CD14-positive monocyte (primary cell): ENCODE measurements around the gene OSGEP. TPM values are rescaled to one million over a fixed set of nuclear protein-coding genes. Genes with fewer than 3 reads are reported as not detected.

Experiments used
- DNase-seq, 3 donors: peaks; one replicate each; pipeline ENCODE4 v3.0.0-alpha.2; 2011 to 2022
- H2AFZ ChIP-seq: 2 replicates; pipeline ENCODE4 v1.6.0; 2012; ENCODE audit warnings: mild to moderate bottlenecking, low read depth, low read length, inconsistent platforms; ENCODE audit not compliant: insufficient read depth, poor library complexity, severe bottlenecking
- H3K27ac ChIP-seq, 2 donors: 1 replicate in 1 of 2; 2 replicates in 1 of 2; pipeline ENCODE4 v1.5.1; 2012 to 2013; ENCODE audit warnings: low read length in 2 of 2, control low read depth in 1 of 2, inconsistent platforms in 1 of 2, low read depth in 1 of 2, mild to moderate bottlenecking in 1 of 2
- H3K27me3 ChIP-seq, 2 donors: one replicate each; pipeline versions ENCODE4 v1.6.0 to v1.6.1; 2011 to 2013; ENCODE audit warnings: low read length in 2 of 2; ENCODE audit not compliant: control insufficient read depth in 2 of 2, insufficient read depth in 2 of 2
- H3K36me3 ChIP-seq, 2 donors: replicated peaks in 1 of 2; 1 replicate in 1 of 2; 2 replicates in 1 of 2; pipeline versions ENCODE4 v1.5.1 to v1.6.1; 2012 to 2013; ENCODE audit warnings: low read length in 2 of 2, control low read depth in 1 of 2, inconsistent platforms in 1 of 2, mild to moderate bottlenecking in 1 of 2; ENCODE audit not compliant: insufficient read depth in 2 of 2, control insufficient read depth in 1 of 2
- H3K4me1 ChIP-seq, 2 donors: 1 replicate in 1 of 2; 2 replicates in 1 of 2; pipeline versions ENCODE4 v1.5.1 to v1.6.1; 2012 to 2013; ENCODE audit warnings: low read length in 2 of 2, control low read depth in 1 of 2, inconsistent platforms in 1 of 2, mild to moderate bottlenecking in 1 of 2, moderate library complexity in 1 of 2; ENCODE audit not compliant: insufficient read depth in 2 of 2, control insufficient read depth in 1 of 2
- H3K4me2 ChIP-seq: replicated peaks from 2 replicates; pipeline ENCODE3; 2012; ENCODE audit warnings: low read length, moderate library complexity, mild to moderate bottlenecking; ENCODE audit not compliant: poor library complexity, severe bottlenecking; ENCODE audit errors: extremely low read depth
- H3K4me3 ChIP-seq, 3 experiments: fragments of 200-600 bp in 1 of 3; sonication (generic) in 1 of 3; replicated peaks in 1 of 3; 1 replicate in 2 of 3; 2 replicates in 1 of 3; pipeline ENCODE4 v1.5.1; 2011 to 2013; ENCODE audit warnings: low read length in 3 of 3, mild to moderate bottlenecking in 3 of 3, control low read depth in 2 of 3, low read depth in 2 of 3, inconsistent platforms in 1 of 3, moderate library complexity in 1 of 3
- H3K79me2 ChIP-seq: 2 replicates; pipeline ENCODE4 v1.6.0; 2012; ENCODE audit warnings: mild to moderate bottlenecking, control low read depth, inconsistent platforms, low read length, moderate library complexity; ENCODE audit not compliant: insufficient read depth
- H3K9ac ChIP-seq: 2 replicates; pipeline ENCODE4 v1.6.0; 2017; ENCODE audit warnings: low read length, mild to moderate bottlenecking; ENCODE audit not compliant: insufficient read depth, poor library complexity, severe bottlenecking
- H3K9me3 ChIP-seq, 2 donors: replicated peaks in 1 of 2; 1 replicate in 1 of 2; 2 replicates in 1 of 2; pipeline versions ENCODE4 v1.5.1 to v1.6.1; 2012 to 2013; ENCODE audit warnings: low read length in 2 of 2, control low read depth in 1 of 2; ENCODE audit not compliant: control insufficient read depth in 1 of 2, insufficient read depth in 1 of 2
- H4K20me1 ChIP-seq: 2 replicates; pipeline ENCODE4 v1.6.0; 2012; ENCODE audit warnings: mild to moderate bottlenecking, low read length, control low read depth, moderate library complexity; ENCODE audit not compliant: insufficient read depth
- H3K27ac Mint-ChIP-seq, 7 donors: one replicate each; pipeline ENCODE4 v1.8.0; 2020; ENCODE audit warnings: mild to moderate bottlenecking in 7 of 7, mixed read lengths in 7 of 7, moderate library complexity in 6 of 7, inconsistent platforms in 2 of 7
- H3K27me3 Mint-ChIP-seq, 3 donors: one replicate each; pipeline ENCODE4 v1.8.0; 2021 to 2022; ENCODE audit warnings: low read depth in 3 of 3, mild to moderate bottlenecking in 3 of 3, mixed read lengths in 3 of 3, moderate library complexity in 3 of 3, inconsistent platforms in 1 of 3
- H3K36me3 Mint-ChIP-seq, 2 donors: one replicate each; pipeline ENCODE4 v1.8.0; 2020; ENCODE audit warnings: mixed read lengths in 2 of 2, inconsistent platforms in 1 of 2, mild to moderate bottlenecking in 1 of 2
- H3K4me1 Mint-ChIP-seq: one replicate; pipeline ENCODE4 v1.8.0; 2020; ENCODE audit warnings: mild to moderate bottlenecking, mixed read lengths
- H3K4me3 Mint-ChIP-seq, 2 donors: one replicate each; pipeline ENCODE4 v1.8.0; 2020; ENCODE audit warnings: mild to moderate bottlenecking in 2 of 2, mixed read lengths in 2 of 2, moderate library complexity in 1 of 2
- H3K9me3 Mint-ChIP-seq, 7 donors: one replicate each; pipeline ENCODE4 v1.8.0; 2020 to 2022; ENCODE audit warnings: mixed read lengths in 7 of 7, mild to moderate bottlenecking in 6 of 7, moderate library complexity in 6 of 7, inconsistent platforms in 2 of 7
- WGBS: methylation state at CpG from one replicate; pipeline ENCODE4 v1.1.5; 2013; ENCODE audit warnings: missing lambda C conversion rate; ENCODE audit not compliant: insufficient coverage; 5-methylcytosine and 5-hydroxymethylcytosine counted together
- intact Hi-C, 2 donors: fragments of 100-400 bp; cut with micrococcal nuclease; formaldehyde crosslinking; loops; one replicate each; pipeline versions ENCODE4 v1.15.0 to v1.15.1; 2023
- polyA plus RNA-seq, 3 donors: library from polyadenylated mRNA; depleted of rRNA in 1 of 3; unstranded in 2 of 3; stranded (reverse) in 1 of 3; fragments of 300-500 nt in 2 of 3; fragments of >200 nt in 1 of 3; fragmentation: Illumina TruSeq in 2 of 3; gene quantifications; 1 replicate in 2 of 3; 2 replicates in 1 of 3; pipeline ENCODE4 v1.2.3, GENCODE V29; 2012 to 2021
- TF ChIP-seq, protein P1 (sequence below): fragments of 200-600 bp; IDR thresholded peaks from one replicate; pipeline ENCODE4 v1.8.0; 2022; ENCODE audit warnings: antibody characterized with exemption, mild to moderate bottlenecking

OSGEP gene
- polyA plus RNA-seq, 3 donors: 34.7 to 112 (median 40.0) TPM

DNA sequence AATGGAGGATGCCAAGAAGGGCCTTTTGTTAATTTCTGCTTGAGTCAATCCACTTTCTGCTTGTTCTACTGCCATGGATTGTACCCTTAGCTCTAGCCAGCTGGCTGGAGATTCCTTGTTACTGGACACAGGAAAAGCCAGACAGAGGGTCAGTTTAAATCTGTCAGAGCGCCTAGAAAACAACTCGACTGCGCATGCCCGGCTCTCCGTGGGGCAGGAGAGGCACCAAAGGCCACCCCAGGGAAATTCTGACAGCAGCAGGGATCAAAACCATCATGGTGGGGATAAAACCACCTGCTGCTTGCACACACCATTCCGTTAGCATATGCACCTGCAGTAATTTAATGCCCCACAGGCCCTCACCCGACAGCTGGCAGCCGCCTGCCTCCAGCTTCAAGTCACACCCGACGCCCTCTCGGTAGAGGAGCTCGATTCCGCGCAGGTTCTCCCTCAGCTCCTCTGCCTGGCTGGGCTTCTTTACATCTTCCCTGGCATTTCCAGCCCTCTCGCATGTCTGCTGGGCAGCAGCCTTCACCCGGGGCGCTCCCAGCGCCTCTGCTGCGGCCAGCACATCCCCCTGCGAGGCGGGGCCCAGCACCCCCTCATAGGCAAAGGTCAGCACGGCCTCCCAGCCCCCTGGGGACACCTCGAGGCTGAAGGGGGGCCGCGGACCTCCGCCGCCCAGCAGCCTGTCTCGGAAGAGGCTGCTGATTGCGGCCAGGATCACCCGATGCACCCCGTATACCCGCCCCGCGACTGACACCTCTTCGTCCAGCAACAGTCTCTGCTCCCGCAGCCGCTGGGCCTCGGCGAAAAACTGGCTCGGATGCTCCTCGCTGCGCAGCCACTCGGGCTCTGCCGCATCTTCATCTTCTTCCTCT, 19.7 kb downstream of the OSGEP start:
- no peak overlapping the region for H3K9ac ChIP-seq
- H3K79me2 ChIP-seq: no peaks in the 10 kb centered on the region
- H3K4me2 ChIP-seq: no peak overlapping the region
- TF ChIP-seq, protein P1, sequence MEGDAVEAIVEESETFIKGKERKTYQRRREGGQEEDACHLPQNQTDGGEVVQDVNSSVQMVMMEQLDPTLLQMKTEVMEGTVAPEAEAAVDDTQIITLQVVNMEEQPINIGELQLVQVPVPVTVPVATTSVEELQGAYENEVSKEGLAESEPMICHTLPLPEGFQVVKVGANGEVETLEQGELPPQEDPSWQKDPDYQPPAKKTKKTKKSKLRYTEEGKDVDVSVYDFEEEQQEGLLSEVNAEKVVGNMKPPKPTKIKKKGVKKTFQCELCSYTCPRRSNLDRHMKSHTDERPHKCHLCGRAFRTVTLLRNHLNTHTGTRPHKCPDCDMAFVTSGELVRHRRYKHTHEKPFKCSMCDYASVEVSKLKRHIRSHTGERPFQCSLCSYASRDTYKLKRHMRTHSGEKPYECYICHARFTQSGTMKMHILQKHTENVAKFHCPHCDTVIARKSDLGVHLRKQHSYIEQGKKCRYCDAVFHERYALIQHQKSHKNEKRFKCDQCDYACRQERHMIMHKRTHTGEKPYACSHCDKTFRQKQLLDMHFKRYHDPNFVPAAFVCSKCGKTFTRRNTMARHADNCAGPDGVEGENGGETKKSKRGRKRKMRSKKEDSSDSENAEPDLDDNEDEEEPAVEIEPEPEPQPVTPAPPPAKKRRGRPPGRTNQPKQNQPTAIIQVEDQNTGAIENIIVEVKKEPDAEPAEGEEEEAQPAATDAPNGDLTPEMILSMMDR: no peak
- DNase-seq: no peak
- Mint-ChIP-seq H3K4me3 (no peak overlapping the region), H3K4me1 (peaks cover 39% of the 10 kb centered on the region), H3K9me3 (peaks cover 0 to 7% (median 3%) of the 10 kb centered on the region in 7 donors), H3K36me3 (peaks cover 0 to 2% of the 10 kb centered on the region in 2 donors), H3K27me3 (peaks cover 0 to 5% (median 0%) of the 10 kb centered on the region in 3 donors), H3K27ac (peak overlapping the region in 1 of 7 donors; percentile 75)
- intact Hi-C loops: loop anchor here in 1 of 2 donors (5.0 kb wide), 1 partner anchor 52 kb away; no protein-coding TSS in a partner anchor
- WGBS: 95% methylated on average over 38 of the region's 44 CpGs
- H3K27me3 ChIP-seq: no peaks in the 10 kb centered on the region
- H3K27ac ChIP-seq: no peak overlapping the region
- H3K4me3 ChIP-seq: no peak overlapping the region
- peaks cover 27 to 31% of the 10 kb centered on the region in 2 donors for H3K4me1 ChIP-seq
- H3K9me3 ChIP-seq: no peaks in the 10 kb centered on the region
- no peaks in the 10 kb centered on the region for H3K36me3 ChIP-seq
- H2AFZ ChIP-seq: no peak overlapping the region
- H4K20me1 ChIP-seq: no peaks in the 10 kb centered on the region

DNA sequence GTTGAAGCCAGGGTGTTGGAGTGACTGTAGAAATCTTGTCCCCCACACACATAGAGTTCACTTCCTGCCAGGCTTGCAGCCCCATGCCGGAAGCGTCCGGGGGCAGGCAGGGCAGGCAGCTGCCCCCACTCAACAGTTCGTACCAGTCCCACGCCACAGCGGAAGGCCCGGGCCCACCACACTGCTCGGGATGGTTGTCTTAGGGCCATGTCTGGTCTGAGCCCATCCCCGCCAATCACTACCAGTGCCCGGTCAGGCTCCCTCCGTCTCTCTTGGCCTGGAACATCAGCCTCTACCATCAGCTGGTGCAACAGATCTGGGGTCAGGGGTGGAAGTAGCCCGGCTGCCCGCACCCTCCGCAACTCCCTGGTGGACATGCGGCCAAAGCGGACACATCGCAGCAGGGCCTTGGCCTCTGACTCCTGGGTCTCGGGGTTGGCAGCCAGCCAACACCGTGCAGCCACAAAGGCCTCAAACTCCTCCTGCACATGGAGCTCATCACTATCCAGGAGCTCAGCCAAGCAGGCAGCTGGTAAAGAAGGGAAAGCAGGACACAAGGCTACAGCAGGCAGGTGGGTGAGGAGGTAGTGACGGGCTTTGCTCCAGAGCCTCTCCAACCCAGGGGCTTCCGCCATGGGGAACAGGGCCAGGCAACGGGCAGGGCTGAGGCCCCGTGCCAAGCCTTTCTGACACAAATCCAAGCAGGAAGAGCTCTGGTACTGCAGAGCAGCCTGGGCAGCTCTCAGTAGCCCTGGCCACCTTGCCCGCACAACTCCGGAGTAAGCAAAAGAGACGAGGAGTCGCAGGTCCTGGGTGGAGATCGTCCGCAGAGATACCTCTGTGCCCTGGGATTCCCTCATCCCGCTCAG, 24.6 kb downstream of the OSGEP start:
- Mint-ChIP-seq H3K27ac (no peak overlapping the region), H3K36me3 (peaks cover 0 to 3% of the 10 kb centered on the region in 2 donors), H3K27me3 (peaks cover 0 to 2% (median 0%) of the 10 kb centered on the region in 3 donors), H3K4me1 (peaks cover 55% of the 10 kb centered on the region), H3K4me3 (no peak overlapping the region), H3K9me3 (peaks cover 0 to 2% (median 0%) of the 10 kb centered on the region in 7 donors)
- Histone ChIP-seq H3K9ac (no peak overlapping the region), H3K27ac (no peak overlapping the region), H3K4me3 (peak overlapping the region in 1 of 3 experiments; percentile 10), H4K20me1 (peaks cover 3% of the 10 kb centered on the region), H3K27me3 (no peaks in the 10 kb centered on the region), H3K79me2 (no peaks in the 10 kb centered on the region), H3K4me1 (peaks cover 50 to 51% of the 10 kb centered on the region in 2 donors), H3K4me2 (no peak overlapping the region), H3K9me3 (no peaks in the 10 kb centered on the region), H3K36me3 (no peaks in the 10 kb centered on the region), H2AFZ (peak overlapping the region; percentile 66)
- WGBS: 55% methylated on average over 26 of the region's 30 CpGs
- TF ChIP-seq, protein P1: no peak
- intact Hi-C loops: loop anchor here in 1 of 2 donors (5.0 kb wide), 1 partner anchor 57 kb away; no protein-coding TSS in a partner anchor
- no peak for DNase-seq
